Esophagus squamous epithelium (tissue), 4 donors: ENCODE measurements around the gene HDAC1.

Experiments
- POLR2A ChIP-seq, 4 donors: fragments of 450-650 bp; IDR thresholded peaks; one replicate each; pipeline ENCODE4 v1.6.1; 2017; ENCODE audit warnings: antibody characterized with exemption in 4 of 4, mild to moderate bottlenecking in 4 of 4, moderate library complexity in 3 of 4
- TF ChIP-seq, protein P1 (sequence below), 6 experiments: fragments of 450-650 bp in 4 of 6; fragments of 200-600 bp in 2 of 6; sonication (generic) in 2 of 6; IDR thresholded peaks; one replicate each; pipeline ENCODE4 v1.5.1; 2016 to 2019; ENCODE audit warnings: antibody characterized with exemption in 6 of 6, mild to moderate bottlenecking in 4 of 6, moderate library complexity in 4 of 6

GRCh38 chr1:32345289-32345827 lies 53.5 kb downstream of the HDAC1 start:
- TF ChIP-seq, protein P1, sequence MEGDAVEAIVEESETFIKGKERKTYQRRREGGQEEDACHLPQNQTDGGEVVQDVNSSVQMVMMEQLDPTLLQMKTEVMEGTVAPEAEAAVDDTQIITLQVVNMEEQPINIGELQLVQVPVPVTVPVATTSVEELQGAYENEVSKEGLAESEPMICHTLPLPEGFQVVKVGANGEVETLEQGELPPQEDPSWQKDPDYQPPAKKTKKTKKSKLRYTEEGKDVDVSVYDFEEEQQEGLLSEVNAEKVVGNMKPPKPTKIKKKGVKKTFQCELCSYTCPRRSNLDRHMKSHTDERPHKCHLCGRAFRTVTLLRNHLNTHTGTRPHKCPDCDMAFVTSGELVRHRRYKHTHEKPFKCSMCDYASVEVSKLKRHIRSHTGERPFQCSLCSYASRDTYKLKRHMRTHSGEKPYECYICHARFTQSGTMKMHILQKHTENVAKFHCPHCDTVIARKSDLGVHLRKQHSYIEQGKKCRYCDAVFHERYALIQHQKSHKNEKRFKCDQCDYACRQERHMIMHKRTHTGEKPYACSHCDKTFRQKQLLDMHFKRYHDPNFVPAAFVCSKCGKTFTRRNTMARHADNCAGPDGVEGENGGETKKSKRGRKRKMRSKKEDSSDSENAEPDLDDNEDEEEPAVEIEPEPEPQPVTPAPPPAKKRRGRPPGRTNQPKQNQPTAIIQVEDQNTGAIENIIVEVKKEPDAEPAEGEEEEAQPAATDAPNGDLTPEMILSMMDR (IDR thresholded peaks at IDR 0.05), result no peak
- no peak for TF ChIP-seq POLR2A (IDR thresholded peaks at IDR 0.05)
